Measurements from ENCODE around the gene AP1B1.
"Not testable (repeated sequence)": the region's sequence is repeated elsewhere in the genome, so short reads cannot be mapped to it uniquely, and the experiment has no call there.

AP1B1 gene

DNA sequence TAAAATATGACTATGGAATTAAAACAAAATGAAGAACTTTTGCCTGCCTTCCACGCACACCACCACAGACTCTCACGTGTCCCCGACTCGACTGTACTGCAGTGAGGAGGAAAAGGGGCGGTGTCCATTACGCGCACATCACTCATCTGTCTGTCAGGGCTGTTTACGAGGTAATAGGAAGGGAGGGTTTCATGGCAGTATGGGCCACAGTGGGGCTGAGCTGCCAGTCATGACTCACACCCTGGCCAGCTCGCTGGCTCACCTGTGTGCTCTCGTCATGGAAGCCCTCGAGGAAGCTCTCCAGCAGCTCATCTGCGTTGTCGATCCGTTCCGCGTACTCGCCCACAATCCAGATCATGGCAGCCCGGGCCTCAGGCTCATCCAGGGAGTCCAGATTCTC is 39.4 kb downstream of the AP1B1 start:
- DNase-seq (ENCODE audit: low spot score) = no peak

DNA sequence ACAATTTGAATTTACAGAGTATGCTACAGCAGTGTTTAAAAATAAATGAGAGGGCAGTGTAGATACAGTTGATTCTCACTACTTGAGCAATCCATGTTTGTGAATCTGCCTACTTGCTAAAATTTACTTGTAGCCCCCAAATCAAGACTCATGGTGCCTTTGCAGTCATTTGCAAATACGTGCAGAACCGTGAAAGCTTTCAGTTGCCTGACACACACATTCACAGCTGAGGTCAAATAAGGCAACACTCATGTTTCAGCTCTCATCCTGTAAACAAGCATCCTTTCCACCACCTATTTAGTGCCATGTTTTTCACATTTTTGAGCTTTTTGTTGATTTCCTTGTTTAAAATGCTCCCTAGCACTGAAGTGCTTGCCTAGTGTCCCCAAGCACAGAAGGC is 40.3 kb downstream of the AP1B1 start:
- no peak for DNase-seq (ENCODE audit: low spot score)

DNA sequence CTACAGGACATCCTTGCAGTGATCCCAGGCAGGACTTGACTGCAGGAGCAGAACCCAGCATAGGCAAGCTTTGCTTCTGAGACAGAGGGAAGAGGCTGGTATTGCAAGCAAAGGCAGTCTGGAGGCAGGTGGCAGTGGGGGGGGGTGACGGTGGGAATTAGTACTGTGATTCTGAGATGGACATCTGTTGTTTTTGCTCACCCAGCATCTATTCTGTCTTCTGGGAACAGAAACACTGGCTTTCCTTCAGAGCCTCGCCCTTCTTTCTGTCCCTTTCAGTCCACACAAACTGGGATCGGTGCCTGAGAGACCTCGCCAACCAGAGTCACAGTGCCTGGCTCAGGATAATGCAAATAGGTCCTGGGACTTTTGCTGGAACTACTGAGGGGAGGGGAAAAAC is 41.7 kb downstream of the AP1B1 start:
- DNase-seq (ENCODE audit: low spot score) = peak; percentile 96

DNA sequence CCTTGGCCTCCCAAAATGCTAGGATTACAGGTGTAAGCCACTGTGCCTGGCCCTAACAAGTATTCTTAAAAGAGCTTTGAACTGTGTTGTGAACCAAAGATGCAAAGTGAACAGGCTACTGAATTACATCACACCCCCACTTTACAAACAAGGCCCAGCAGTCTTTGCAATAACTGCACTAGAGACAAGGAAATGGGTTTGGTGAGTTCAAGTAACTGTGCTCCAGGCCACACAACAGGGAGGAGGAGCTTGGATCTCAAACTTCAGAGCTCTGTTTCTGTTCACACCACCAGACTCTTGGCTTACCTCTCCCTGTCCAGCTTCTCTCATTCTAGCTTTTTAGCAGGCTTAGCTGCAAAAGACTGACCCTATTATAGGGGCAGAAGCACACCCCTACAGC is 42.4 kb downstream of the AP1B1 start:
- DNase-seq (ENCODE audit: low spot score) = no peak

DNA sequence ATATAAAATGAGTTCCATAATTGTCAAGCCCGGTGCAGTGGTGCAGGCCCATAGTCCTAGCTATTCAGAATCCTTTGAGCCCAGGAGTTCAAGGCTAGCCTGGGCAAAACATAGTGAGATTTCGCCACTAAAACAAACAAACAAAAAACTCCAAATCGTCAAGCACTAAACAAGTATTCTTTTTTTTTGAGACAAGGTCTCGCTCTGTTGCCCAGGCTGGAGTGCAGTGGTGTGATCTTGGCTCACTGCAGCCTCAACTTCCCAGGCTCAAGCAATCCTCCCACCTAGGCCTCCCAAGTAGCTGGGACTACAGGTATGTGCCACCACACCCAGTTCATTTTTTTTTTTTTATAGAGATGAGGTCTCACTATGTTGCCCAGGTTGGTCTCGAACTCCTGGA is 43.5 kb downstream of the AP1B1 start:
- not testable (repeated sequence) for DNase-seq (ENCODE audit: low spot score)

DNA sequence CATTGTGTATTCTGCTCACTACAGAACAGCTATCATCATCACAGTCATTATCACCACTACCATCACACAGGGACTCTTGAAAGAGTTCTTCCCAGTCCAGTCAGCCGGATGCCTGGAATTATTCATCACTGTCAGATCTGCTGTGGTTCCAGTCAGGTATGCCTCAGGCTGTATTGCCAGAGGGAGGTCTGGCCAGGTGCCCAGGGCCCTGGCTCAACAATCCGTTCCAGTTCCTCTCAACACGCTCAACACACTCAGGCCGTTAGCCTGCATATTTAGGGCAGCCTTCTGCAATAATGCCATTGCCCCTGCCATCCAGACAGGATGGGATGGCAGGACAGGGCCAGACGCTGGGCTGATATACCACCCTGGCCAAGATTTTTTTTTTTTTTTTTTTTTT is 44.2 kb downstream of the AP1B1 start:
- DNase-seq (ENCODE audit: low spot score) = peak; percentile 98

DNA sequence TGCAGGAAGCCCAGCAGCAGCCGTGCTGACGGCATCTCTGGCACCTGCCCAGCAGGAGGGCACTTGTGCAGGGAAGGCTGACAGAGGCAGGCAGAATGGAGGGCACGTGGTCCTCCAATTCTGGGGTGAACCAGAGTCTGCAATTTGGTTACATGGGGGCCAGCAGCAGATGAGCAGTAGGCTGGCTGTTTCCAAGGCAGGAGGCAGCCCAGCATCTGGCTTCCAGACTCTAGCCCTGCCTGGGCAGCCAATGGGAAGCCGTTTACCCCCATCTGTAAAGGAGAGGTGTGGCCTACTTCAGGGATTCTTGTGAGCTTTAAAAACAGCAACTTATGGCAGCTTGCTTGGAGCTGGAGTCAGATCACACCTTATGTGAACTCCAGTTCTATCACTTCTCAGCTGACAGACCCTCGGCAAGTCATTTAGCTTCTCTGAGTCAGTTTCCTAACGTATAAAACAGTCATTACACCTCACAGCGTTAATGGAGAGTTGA is 45.0 kb downstream of the AP1B1 start:
- peak; percentile 36 for DNase-seq (ENCODE audit: low spot score)

DNA sequence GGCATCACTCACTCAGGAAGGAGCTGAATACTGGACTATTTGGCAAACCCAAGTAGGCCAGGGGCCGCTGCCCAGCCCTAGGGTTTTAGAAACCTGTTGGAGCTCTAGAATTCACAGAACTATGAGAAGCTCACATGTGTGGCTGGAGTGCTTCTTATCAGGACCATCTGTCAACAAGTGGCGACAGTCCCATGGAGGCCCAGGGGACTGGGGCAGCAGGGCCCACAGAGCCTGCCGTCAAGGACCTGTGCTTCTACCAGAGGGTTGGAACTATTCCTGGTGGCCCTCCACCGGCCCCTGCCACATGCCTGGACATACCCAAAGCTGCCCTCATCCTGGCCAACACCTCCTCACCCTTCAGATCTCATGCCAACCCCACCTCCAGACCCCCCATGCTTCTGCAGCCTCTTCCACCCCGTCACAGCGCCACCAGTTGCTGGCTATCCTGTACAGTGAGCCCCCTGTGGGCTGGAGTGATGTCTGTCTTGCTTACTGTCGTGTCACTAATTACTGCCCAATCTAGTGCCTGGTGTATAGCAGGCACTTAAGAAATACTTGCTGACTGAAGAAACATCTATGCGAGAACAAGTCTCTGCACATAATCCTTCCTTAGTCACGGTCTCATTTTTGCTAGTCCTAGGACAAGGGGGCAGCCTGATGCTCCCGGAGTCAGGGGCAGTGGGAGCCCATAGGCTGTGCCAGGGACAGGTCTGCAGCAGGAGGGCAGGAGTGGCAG is 45.6 kb downstream of the AP1B1 start:
- DNase-seq (ENCODE audit: low spot score) = no peak

DNA sequence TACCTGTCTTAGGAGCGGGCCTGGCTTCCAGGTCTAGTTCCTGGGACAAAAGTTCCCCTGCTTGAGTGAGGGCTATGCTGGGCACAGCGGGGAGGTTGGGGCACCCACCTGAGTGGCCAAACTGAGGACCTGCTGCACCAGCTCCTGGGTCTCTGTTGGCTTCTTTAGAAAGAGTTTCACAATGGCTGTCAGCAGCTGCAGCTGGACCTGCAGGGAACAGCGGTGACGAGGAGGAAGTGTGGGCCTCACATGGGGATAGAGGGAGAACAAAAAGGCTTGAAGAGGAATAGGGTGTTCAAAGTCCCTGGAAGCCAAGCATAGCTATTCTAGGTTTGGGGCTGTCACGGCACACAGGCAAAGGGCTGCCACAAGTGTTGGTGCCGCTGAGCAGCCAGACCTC is 46.2 kb downstream of the AP1B1 start:
- no peak for DNase-seq (ENCODE audit: low spot score)

DNA sequence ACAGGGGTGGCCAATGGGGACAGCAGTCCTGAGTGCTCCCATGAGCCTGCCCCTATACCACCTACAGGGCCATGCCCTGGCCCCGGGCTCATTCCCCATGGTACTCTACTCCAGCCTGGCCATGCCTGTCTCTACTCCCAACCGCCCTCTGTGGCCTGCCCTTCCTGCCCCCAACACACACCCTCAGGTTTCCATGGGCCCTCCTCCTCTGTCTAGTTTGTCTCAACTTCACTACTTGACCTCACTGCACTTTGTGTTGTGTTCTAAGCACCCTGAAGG is 46.6 kb downstream of the AP1B1 start:
- DNase-seq (ENCODE audit: low spot score) = no peak

DNA sequence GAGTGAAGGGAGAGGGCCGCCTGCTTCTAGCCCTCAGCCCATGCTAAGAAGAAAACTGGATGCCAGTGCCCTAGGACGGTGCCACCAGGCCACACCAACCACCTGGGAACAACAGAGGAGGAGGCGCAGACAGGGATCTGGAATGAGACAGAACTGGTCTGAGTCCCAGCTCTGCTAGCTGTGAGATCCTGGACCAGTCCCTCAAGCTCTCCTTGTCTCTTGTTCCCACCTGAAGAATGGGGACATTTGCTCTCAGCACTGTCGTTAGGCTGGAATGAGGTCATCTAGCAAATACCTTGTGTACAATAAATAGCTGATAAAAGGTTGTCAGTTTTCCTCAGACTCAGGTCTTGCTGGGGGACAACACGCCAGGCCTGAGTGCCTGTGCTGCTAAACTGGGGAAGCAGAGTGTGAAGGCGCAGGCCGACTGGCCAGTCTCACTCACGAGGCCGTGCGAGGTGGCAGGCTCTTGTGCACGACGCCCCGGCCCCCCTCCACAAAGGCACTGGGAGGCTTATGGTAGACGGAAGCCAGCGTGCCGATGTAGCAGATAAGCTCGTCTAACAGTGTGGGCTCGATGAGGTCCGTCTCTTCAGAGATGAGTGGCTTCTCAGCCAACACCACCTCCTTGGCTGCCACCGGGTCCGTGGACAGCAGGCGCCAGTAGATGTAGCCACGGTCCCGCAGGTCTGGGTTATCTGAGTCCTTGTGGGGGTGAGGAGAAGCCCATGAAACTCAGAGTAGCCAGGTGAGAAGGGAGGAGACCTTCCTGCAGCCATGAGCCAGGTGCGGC is 47.1 kb downstream of the AP1B1 start:
- no peak for DNase-seq (ENCODE audit: low spot score)

DNA sequence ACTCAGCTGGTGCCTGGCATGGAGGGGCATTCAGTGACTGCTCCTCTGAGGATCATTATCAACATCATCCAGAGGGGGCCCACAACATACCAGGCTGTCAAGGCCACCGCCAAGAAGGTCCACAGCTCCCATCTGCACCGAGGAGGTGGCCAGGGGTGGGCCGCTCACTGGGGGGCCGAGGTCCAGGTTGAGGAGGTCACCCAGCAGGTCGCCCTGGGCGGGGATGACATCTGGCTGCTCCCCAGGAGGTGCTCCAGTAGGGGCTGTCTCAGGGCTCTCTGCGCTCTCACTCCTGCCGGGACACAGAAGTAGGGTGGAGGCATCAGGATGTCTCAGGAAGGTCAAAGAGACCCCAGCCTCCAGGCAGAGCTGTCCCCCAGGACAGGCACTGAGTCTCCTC is 47.8 kb downstream of the AP1B1 start:
- DNase-seq (ENCODE audit: low spot score) = no peak

DNA sequence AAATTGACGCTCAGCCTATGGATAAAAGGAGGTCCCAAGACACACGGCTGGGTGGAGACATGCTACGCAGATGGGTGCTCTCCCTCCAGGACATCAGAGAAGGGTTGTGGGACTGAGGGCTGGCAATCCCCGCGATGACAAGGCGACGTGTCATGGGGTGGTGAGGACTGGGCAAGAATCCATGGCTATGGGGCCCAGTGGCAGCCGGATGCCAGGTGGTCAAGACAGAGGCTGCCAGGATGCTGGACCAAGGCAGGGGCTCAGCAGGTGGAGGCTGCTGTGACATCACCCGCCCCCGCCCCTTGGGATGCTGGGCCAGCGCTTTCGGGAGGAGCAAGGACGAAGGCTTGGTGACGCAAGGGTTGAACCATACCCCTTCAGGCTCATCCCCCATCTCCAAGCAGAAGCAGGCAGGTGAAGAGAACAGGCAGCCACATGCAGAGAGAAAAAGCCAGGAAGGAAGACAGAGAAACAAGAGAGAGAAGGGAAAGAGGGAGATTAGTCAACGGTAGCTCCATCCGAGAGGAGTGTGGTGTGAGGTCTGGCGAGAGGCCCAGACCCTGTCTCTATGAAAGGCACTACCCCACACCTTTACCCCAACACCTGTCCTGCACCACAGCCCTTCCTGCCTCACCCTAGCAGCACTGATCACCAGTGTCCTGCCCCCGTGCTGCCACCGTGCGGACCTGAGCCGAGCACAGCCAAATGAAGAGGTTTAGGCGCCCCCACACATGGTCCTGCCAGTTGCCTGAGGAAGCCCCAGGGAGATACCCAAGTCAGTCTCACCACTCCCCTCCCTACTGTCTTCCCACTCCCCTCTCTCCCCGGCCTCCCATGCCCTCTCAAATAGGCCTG is 48.8 kb downstream of the AP1B1 start:
- peak; percentile 45 for DNase-seq (ENCODE audit: low spot score)

DNA sequence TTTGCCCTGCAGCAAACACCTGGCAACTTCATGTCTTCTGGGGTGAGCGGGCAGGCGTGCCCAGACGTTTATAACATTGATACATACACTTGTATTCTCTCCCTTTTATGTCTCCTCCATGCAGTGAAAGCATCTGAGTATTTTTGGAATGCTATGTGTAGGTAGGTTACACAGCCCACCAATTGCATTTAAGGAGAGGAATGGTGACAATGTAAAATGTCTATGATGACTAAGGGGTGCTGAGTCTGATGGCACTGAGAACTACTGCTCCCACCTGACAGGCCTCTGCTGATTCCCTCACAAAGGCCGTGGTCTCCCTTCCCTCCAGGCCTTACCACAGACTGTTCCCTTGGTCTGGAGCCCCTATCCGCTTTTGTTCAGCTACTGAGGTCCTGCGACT is 50.0 kb downstream of the AP1B1 start:
- no peak for DNase-seq (ENCODE audit: low spot score)

DNA sequence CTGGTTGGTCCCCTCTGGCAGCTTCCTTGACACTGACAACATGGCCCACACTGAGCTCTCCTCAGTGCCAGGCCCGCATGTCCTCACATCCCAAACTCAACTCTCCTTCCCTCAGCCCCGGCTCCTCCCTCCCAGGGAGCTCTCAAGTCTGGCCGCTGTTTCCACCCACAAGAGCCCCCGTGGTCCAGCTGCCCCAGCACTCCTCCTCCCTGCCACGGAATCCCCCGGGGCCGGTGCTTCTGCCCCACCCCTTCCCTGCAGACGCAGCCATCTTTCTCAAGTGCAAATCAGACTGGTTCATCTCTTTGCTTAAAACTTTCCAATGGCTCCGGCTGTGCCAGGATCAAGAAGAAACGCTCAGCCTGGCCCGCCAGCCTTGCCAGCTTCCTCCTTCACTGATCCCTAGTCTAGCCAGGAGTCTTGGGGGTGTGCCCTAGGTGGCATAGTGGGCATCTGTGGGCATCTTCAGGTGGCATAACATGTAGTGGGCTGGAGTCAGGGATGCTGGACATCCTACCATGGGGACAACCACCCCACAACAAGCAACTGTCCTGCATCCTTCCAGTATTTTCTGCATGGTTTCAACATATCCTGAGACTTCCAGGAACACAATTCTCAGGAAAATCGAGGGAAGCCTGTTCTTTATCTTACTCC is 50.6 kb downstream of the AP1B1 start:
- no peak for DNase-seq (ENCODE audit: low spot score)

DNA sequence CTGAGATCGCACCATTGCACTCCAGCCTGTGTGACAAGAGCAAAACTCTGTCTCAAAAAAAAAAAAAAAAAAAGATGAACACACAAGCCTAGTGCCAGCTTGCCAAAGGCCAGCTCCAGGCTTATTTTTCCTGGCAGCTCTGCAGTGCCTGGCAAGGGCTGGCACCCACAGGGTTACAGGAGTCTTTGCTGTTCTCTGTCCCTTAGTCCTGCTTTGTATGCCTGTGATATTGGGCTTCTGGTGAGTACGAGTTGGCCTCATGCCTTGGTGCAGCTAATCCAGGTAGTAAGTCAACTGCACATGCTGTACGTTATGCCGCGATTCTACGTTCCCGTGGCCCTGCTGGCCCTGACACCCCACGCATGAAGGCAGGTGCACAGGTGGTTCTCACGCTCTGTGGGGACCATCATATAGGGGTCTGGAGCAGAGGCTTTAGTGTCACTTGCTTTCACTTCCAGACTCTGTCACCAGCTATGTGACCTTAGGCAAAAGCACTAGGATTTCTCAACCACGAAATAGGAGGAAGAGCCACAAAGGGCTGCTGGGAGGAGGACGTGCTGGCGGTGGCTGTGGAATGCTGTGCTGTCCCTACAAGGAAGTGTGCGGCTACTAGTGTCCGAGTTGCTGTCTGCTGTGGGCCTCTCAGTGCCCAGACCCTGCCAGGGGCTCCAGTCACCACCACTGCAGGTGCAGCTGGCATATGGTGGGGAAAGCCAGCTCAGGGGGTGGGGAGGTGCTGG is 51.4 kb downstream of the AP1B1 start:
- DNase-seq (ENCODE audit: low spot score) = peak; percentile 80

DNA sequence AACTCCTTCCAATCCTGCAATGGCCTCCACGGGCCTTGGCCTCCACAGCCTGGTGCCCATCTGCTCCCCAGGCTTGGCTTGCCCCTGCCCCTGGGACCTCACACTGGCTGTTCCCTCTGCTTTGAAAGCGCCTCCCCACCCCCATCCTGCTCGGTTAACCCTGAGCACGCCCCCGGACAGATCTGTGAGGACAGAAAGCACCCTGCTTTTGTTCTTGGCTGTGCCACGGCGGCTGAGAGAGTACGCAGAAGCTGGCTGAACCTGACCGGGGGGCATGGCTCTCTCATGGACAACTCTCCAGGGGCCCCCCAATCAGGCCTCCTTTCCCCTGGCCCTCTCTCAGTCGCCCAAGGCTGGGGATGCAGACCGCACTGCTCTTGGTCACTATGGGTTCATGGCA is 52.7 kb downstream of the AP1B1 start:
- DNase-seq (ENCODE audit: low spot score) = no peak

DNA sequence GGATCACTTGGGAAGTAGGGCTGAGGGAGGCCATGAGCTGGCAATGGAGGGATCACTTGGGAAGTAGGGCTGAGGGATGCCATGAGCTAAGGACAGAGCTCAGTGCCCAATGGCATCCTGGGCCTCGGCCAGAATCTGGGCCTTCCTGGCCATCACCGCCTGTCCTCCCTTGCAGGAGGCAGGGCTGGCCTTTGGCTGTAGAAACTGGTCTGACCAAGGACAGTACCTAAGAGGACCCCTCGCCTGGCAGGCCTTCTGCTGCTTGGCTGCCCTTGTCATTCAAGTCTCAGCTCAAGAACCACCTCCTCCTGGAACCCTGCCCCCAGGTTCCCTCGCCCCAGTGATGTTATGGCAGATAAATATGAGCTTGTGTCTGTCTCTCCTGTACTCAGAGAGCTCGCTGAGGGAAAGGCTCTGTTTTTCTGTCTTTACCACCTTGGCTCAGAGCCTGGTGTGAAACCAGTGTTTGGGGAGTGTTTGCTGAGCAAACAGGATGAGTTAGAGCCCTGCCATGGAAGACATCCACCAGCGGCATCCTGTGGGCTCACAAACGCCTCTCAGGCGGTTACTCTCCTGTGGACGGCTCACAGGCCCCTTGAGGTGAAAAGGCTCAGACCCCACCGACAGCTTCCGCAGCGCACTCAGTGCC is 53.5 kb downstream of the AP1B1 start:
- peak; percentile 78 for DNase-seq (ENCODE audit: low spot score)

DNA sequence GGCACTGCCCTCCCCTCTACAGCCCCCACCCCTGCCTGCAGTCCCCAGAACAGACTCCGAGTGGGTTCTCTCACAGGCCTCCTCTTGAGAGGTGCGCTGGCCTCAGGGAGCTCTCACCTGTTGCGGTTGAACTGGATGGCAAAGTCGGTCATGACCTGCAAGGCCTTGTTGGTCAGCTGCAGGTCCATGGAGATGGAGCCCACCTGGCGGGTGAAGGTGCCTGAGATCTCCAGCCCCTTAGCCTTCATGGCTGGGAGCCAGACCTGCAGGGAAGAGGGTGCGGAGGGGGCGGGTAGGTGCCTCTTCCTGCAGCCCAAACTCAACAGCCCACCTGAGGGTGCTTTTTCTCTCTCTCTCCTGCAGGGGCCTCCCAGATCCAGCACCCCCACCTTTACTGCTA is 54.2 kb downstream of the AP1B1 start:
- no peak for DNase-seq (ENCODE audit: low spot score)

DNA sequence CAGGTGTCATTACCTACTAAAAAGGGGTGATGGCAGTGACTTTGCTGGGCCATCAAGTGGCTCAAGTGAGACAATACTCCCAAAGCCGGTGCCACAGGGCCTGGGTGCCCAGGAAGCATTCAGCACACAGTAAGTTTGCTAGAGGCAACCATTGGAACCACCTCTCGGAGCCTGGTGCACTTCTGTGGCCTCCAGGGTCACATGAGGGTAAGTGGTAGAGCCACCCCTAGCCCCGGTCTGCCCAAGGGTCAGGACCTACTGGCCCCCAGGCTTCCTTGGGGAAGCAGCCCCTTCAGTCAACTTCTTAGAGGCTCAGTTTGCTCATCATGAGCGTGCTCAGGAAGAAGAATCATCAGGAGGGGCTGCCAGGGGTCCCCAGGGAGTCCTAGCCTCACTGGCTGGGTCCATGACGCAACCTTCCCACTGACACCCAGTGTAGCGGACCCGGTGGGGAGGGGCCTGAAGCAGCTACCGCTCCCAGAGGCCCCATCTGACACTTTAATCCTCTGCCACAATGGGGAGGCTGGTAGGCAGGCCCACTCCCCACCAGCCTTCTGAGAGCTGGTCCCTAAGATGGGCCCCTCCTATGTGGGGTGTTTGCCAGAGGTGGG is 55.4 kb downstream of the AP1B1 start:
- DNase-seq (ENCODE audit: low spot score) = no peak

All from cerebellar cortex (tissue), 1 donor.